GM12891 (cell line): ENCODE results near the gene EXOC3L2.

Source experiments
- POLR2A ChIP-seq: IDR thresholded peaks from 2 replicates; pipeline ENCODE4 v1.6.1; 2011; ENCODE audit warnings: low read depth, low read length, control low read depth
- POLR2AphosphoS5 ChIP-seq: IDR thresholded peaks from 2 replicates; pipeline ENCODE4 v1.6.1; 2011; ENCODE audit warnings: low read depth, low read length, control low read depth
- TAF1 ChIP-seq: IDR thresholded peaks from 2 replicates; pipeline ENCODE4 v1.6.1; 2011; ENCODE audit warnings: low read depth, low read length, control low read depth

GRCh38 chr19:45290381-45290931 is 45.2 kb upstream of the EXOC3L2 start:
- TF ChIP-seq POLR2AphosphoS5 (no peak), TAF1 (no peak), POLR2A (no peak)
